ENCODE measurements around the gene USP16.

The USP16 gene

DNA sequence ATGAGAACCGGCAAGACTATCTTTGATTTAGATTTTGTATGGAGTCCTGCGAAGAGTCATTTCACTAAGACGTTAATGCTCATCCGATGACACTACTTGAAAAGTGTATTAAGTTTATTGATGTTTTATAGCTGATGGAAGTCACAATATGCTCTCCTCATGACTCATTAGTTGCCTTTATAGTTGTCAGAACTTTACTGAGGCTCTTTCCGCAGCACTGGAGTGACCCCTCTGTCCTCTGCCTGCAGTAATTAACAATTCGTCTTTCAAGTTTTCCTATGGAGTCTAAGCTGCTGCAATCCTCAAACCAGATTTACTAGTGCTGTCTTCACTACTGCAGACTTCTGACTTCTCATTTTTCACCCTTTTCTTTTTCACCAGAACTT lies 853 bp downstream of the USP16 start:
- Histone ChIP-seq H3K36me3 (ENCODE audit: insufficient read depth) (no peaks in the 10 kb centered on the region), H3K79me2 (ENCODE audit: insufficient read depth, low read depth) (peaks cover 41% of the 10 kb centered on the region), H3K9ac (peak overlapping the region; percentile 75), H3K27me3 (ENCODE audit: insufficient read depth, low read depth) (no peaks in the 10 kb centered on the region), H3K4me3 (IDR thresholded peaks at IDR 0.05; ENCODE audit: insufficient read depth, low read depth, low read length) (no peak overlapping the region), H3K27ac (peak overlapping the region; percentile 86), H4K20me1 (ENCODE audit: insufficient read depth) (no peaks in the 10 kb centered on the region; the same call in 1 of the 2 replicates), H2AFZ (ENCODE audit: low read depth) (peak overlapping the region; percentile 79), H3K4me1 (ENCODE audit: low read depth, poor library complexity, severe bottlenecking) (peaks cover 18% of the 10 kb centered on the region), H3K4me2 (peak overlapping the region; percentile 71)
- TF ChIP-seq, protein P1, sequence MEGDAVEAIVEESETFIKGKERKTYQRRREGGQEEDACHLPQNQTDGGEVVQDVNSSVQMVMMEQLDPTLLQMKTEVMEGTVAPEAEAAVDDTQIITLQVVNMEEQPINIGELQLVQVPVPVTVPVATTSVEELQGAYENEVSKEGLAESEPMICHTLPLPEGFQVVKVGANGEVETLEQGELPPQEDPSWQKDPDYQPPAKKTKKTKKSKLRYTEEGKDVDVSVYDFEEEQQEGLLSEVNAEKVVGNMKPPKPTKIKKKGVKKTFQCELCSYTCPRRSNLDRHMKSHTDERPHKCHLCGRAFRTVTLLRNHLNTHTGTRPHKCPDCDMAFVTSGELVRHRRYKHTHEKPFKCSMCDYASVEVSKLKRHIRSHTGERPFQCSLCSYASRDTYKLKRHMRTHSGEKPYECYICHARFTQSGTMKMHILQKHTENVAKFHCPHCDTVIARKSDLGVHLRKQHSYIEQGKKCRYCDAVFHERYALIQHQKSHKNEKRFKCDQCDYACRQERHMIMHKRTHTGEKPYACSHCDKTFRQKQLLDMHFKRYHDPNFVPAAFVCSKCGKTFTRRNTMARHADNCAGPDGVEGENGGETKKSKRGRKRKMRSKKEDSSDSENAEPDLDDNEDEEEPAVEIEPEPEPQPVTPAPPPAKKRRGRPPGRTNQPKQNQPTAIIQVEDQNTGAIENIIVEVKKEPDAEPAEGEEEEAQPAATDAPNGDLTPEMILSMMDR (conservative IDR thresholded peaks at IDR 0.05; ENCODE audit: low read depth, low read length): no peak

DNA sequence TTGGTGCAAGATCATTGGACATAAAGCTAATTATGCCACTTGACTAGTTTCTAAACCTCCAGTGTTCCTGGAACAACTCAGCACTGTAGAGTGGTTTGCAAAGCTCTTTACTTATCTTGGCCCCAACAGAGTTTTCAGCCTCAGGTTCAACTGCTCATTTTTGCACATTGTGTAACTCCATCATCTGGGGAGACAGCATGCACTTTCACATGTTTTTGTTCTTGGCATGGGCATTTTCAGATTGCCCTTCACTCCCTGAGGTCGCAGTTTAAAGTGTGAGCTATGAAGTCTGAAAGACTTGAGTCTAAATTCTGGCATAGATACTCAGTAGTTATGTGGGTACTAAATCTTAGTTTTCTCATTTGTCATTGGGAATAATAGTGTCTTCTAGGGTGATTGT lies 5.1 kb downstream of the USP16 start:
- H3K36me3 ChIP-seq (ENCODE audit: insufficient read depth): no peaks in the 10 kb centered on the region
- H3K4me1 ChIP-seq (ENCODE audit: low read depth, poor library complexity, severe bottlenecking): peaks cover 18% of the 10 kb centered on the region
- no peak overlapping the region; the same call in 1 of the 2 replicates for H3K27ac ChIP-seq
- no peaks in the 10 kb centered on the region for H3K27me3 ChIP-seq (ENCODE audit: insufficient read depth, low read depth)
- H3K79me2 ChIP-seq (ENCODE audit: insufficient read depth, low read depth): peaks cover 41% of the 10 kb centered on the region
- H3K4me3 ChIP-seq (IDR thresholded peaks at IDR 0.05; ENCODE audit: insufficient read depth, low read depth, low read length): no peak overlapping the region
- H3K9ac ChIP-seq: no peak overlapping the region
- H3K4me2 ChIP-seq: no peak overlapping the region
- no peaks in the 10 kb centered on the region; the same call in 1 of the 2 replicates for H4K20me1 ChIP-seq (ENCODE audit: insufficient read depth)
- H2AFZ ChIP-seq (ENCODE audit: low read depth): no peak overlapping the region
- TF ChIP-seq, protein P1 (conservative IDR thresholded peaks at IDR 0.05; ENCODE audit: low read depth, low read length): no peak

DNA sequence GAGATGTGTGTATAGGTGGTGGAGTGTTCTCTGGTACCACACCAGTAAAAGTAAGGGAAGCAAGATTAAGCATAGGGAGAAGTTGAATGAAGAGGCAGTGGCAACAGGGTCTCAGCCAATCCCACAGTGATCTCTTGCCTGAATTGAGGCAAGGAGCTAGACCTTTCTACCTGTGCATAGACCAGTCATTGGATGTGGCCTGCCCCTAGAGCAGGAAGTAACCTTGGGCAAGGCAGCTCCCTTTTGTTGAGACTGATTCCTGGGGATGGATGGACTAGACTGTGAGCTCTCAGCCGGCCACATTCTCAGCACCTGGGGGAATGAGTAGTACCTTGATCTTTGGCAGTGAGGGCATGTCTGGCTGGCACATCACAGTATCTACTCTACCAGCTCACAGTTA lies 6.4 kb downstream of the USP16 start:
- no peaks in the 10 kb centered on the region; the same call in 1 of the 2 replicates for H4K20me1 ChIP-seq (ENCODE audit: insufficient read depth)
- H3K4me2 ChIP-seq: no peak overlapping the region
- 0 out of 2 replicates have a peak, but pooled peaks cover 4% of the 10 kb centered on the region for H3K36me3 ChIP-seq (ENCODE audit: insufficient read depth)
- H3K4me3 ChIP-seq (IDR thresholded peaks at IDR 0.05; ENCODE audit: insufficient read depth, low read depth, low read length): no peak overlapping the region
- peaks cover 13% of the 10 kb centered on the region for H3K4me1 ChIP-seq (ENCODE audit: low read depth, poor library complexity, severe bottlenecking)
- H2AFZ ChIP-seq (ENCODE audit: low read depth): no peak overlapping the region
- TF ChIP-seq, protein P1 (conservative IDR thresholded peaks at IDR 0.05; ENCODE audit: low read depth, low read length): no peak
- H3K9ac ChIP-seq: no peak overlapping the region
- peaks cover 30% of the 10 kb centered on the region for H3K79me2 ChIP-seq (ENCODE audit: insufficient read depth, low read depth)
- no peak overlapping the region for H3K27ac ChIP-seq
- H3K27me3 ChIP-seq (ENCODE audit: insufficient read depth, low read depth): no peaks in the 10 kb centered on the region

DNA sequence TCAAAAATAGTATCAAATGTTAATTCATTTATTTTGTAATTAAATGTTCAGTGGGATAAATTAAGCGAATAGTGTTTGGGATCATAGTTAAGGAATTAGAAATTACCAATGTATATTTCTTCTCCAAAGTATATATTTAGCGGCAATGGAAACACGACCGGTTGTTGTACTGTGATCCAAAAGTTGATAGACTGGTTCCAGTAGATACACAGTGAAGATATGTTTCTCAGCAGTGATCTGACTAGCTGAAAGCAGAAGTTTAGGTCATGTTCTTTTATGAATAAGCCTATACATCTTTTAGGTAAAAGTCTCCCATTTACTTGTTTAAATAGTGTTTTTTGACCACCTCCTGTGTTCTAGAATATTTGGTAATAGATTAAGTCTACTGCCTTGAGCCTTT lies 8.8 kb downstream of the USP16 start:
- no peak overlapping the region for H3K27ac ChIP-seq
- no peak overlapping the region for H3K4me2 ChIP-seq
- TF ChIP-seq, protein P1 (conservative IDR thresholded peaks at IDR 0.05; ENCODE audit: low read depth, low read length): no peak
- peaks cover 7% of the 10 kb centered on the region; the same call in 1 of the 2 replicates for H3K79me2 ChIP-seq (ENCODE audit: insufficient read depth, low read depth)
- H2AFZ ChIP-seq (ENCODE audit: low read depth): no peak overlapping the region
- peaks cover 4% of the 10 kb centered on the region; the same call in 1 of the 2 replicates for H3K36me3 ChIP-seq (ENCODE audit: insufficient read depth)
- H3K27me3 ChIP-seq (ENCODE audit: insufficient read depth, low read depth): no peaks in the 10 kb centered on the region
- H3K9ac ChIP-seq: no peak overlapping the region
- no peaks in the 10 kb centered on the region; the same call in 1 of the 2 replicates for H4K20me1 ChIP-seq (ENCODE audit: insufficient read depth)
- no peaks in the 10 kb centered on the region for H3K4me1 ChIP-seq (ENCODE audit: low read depth, poor library complexity, severe bottlenecking)
- H3K4me3 ChIP-seq (IDR thresholded peaks at IDR 0.05; ENCODE audit: insufficient read depth, low read depth, low read length): no peak overlapping the region

Data from KMS-11 (cell line).